ENCODE results near the gene LRRTM4. TPM values are rescaled to one million over a fixed set of nuclear protein-coding genes. Genes with fewer than 3 reads are reported as not detected.

Gene LRRTM4
- total RNA-seq, 4 donors from 2014 or later, result 0.27 to 0.32 TPM; not detected in 2

DNA sequence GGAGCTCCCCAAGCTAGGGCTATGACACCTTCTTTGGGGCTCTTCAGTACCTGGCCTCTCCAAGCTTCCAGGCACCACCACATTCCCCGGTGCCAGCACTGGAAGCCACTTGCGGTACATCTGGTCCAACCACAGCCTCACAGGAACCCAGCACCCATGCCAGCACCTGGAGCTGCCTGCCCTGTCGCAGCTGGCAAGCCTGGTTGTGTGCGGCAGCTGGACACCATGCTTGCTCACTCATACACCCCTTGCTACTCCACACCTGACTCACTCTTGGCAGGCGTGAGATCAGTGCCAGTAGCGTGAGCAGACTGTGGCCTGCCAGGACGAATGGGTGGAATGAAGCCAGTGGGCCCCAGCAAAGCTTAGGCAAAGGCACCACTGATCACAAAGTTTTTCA is 34.0 kb downstream of the LRRTM4 start:
- no peaks in the 10 kb centered on the region for H3K4me1 ChIP-seq
- no peaks in the 10 kb centered on the region for H3K27me3 ChIP-seq
- intact Hi-C loops (cut with DNase I; ENCODE audit: low total_unique reads) (no loop called here), in situ Hi-C loops (cut with MboI; ENCODE audit: low pct_ligation_motif_present in 1 of 4, low pct_unique_long_range_greater_than_20kb in 1 of 4, low sequenced_read_pairs in 3 of 4) (no loop called here)
- TF ChIP-seq POLR2AphosphoS5 (IDR thresholded peaks at IDR 0.05) (no peak), POLR2A (IDR thresholded peaks at IDR 0.05) (no peak), EP300 (IDR thresholded peaks at IDR 0.05; ENCODE audit: low read depth) (no peak)
- TF ChIP-seq, protein P1, sequence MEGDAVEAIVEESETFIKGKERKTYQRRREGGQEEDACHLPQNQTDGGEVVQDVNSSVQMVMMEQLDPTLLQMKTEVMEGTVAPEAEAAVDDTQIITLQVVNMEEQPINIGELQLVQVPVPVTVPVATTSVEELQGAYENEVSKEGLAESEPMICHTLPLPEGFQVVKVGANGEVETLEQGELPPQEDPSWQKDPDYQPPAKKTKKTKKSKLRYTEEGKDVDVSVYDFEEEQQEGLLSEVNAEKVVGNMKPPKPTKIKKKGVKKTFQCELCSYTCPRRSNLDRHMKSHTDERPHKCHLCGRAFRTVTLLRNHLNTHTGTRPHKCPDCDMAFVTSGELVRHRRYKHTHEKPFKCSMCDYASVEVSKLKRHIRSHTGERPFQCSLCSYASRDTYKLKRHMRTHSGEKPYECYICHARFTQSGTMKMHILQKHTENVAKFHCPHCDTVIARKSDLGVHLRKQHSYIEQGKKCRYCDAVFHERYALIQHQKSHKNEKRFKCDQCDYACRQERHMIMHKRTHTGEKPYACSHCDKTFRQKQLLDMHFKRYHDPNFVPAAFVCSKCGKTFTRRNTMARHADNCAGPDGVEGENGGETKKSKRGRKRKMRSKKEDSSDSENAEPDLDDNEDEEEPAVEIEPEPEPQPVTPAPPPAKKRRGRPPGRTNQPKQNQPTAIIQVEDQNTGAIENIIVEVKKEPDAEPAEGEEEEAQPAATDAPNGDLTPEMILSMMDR (IDR thresholded peaks at IDR 0.05), result no peak
- H3K27ac ChIP-seq, result no peak overlapping the region
- WGBS, 2 donors (ENCODE audit: low coverage in 1 of 2), result 91% methylated on average over 7 of the region's 7 CpGs; no CpG with 5 or more reads in 1 of the 2 donors
- no peaks in the 10 kb centered on the region for H3K36me3 ChIP-seq
- no peak for DNase-seq
- no peak overlapping the region for H3K4me3 ChIP-seq
- no peaks in the 10 kb centered on the region for H3K9me3 ChIP-seq

DNA sequence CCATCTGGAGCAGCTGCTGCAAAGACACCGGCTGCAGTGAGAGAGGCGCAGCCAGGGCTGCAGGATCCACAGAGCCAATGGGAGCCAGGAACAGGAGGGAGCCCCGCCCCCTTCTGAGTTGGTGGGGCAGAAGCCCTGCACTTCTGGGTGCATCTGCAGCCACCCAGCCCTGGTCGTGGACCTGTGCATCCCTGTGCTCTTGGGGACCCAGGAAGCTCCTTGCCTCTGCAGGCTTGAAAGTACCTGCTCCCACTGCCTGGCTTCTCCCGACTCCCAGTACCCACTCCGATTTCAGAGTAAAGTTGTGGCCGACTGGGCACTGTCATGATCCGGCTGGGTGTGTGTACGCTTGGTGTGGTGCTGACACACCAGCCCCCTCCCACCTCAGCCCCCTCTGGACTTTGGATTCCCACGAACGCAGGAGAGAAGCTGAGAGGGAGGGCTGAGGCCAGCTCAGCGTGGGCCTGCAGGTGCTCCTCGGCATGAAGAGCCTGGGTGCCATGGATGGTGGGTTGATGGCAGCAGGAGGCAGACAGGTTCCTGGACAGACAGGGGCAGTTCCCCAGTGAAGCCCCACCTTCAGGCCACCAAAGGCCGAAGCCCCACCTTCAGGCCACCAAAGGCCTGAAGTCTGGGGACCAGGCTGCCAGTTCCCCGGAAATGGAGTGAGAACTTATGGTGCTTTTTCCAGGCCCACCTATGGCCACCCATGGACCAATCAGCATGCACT is 34.9 kb downstream of the LRRTM4 start:
- Histone ChIP-seq H3K4me1 (no peaks in the 10 kb centered on the region), H3K4me3 (no peak overlapping the region), H3K36me3 (no peaks in the 10 kb centered on the region), H3K27ac (no peak overlapping the region), H3K27me3 (no peaks in the 10 kb centered on the region), H3K9me3 (no peaks in the 10 kb centered on the region)
- no peak for DNase-seq
- 73 to 76% methylated on average over 3 to 15 of the region's 15 CpGs for WGBS, 2 donors (ENCODE audit: low coverage in 1 of 2)
- in situ Hi-C loops (cut with MboI; ENCODE audit: low pct_ligation_motif_present in 1 of 4, low pct_unique_long_range_greater_than_20kb in 1 of 4, low sequenced_read_pairs in 3 of 4), result no loop called here
- intact Hi-C loops (cut with DNase I; ENCODE audit: low total_unique reads), result no loop called here
- TF ChIP-seq POLR2AphosphoS5 (IDR thresholded peaks at IDR 0.05), result no peak
- TF ChIP-seq EP300 (IDR thresholded peaks at IDR 0.05; ENCODE audit: low read depth), result no peak
- no peak for TF ChIP-seq POLR2A (IDR thresholded peaks at IDR 0.05)
- TF ChIP-seq, protein P1 (IDR thresholded peaks at IDR 0.05), result no peak

DNA sequence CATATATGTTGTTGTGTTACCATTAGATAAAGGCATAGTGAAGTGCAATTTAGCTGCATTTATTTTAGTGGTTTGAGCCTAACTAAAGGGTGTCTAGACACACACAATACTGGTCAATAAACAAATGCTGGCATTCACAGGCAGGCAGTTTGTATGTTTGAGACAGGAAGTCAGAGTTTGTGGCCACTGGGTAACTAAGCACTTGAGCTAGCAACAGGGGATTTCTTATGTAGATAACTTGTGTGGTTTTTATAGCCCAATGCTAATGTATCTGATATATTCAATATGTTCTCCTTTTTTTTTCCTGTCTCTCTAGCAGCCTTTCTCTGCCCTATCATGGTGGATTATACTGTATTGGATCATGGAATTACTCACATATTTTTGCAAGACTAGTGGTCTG is 38.1 kb downstream of the LRRTM4 start:
- intact Hi-C loops (cut with DNase I; ENCODE audit: low total_unique reads), result no loop called here
- Histone ChIP-seq H3K4me3 (no peak overlapping the region), H3K4me1 (no peaks in the 10 kb centered on the region), H3K27me3 (no peaks in the 10 kb centered on the region), H3K36me3 (no peaks in the 10 kb centered on the region), H3K9me3 (no peaks in the 10 kb centered on the region), H3K27ac (no peak overlapping the region)
- TF ChIP-seq EP300 (IDR thresholded peaks at IDR 0.05; ENCODE audit: low read depth) (no peak), POLR2A (IDR thresholded peaks at IDR 0.05) (no peak)
- in situ Hi-C loops (cut with MboI; ENCODE audit: low pct_ligation_motif_present in 1 of 4, low pct_unique_long_range_greater_than_20kb in 1 of 4, low sequenced_read_pairs in 3 of 4), result no loop called here
- no peak for DNase-seq

DNA sequence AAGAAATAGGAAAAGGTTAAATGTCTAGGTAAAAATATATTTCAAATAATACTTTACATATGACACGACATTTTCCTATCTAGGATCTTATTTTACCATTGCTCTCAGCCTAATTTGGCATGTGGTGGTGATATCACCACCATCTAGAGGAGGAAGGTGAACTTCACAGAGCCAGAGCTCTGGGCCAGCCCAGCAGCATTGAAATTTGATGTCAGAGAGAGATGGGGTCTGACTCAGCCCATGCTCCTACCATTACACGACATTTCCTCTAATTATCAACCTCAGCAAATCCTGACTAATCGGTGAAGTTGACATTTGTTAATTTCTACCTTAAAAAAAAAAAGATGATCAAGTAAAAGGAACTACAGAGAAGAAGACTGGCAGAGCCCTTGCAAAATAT is 42.3 kb downstream of the LRRTM4 start:
- TF ChIP-seq, protein P1 (IDR thresholded peaks at IDR 0.05), result no peak
- no peak for TF ChIP-seq EP300 (IDR thresholded peaks at IDR 0.05; ENCODE audit: low read depth)
- TF ChIP-seq POLR2A (IDR thresholded peaks at IDR 0.05), result no peak
- TF ChIP-seq POLR2AphosphoS5 (IDR thresholded peaks at IDR 0.05), result no peak
- peaks cover 0 to 4% of the 10 kb centered on the region in 2 donors for H3K9me3 ChIP-seq
- no peaks in the 10 kb centered on the region for H3K36me3 ChIP-seq
- no peak overlapping the region for H3K4me3 ChIP-seq
- no peak for DNase-seq
- intact Hi-C loops (cut with DNase I; ENCODE audit: low total_unique reads) (no loop called here), in situ Hi-C loops (cut with MboI; ENCODE audit: low pct_ligation_motif_present in 1 of 4, low pct_unique_long_range_greater_than_20kb in 1 of 4, low sequenced_read_pairs in 3 of 4) (no loop called here)
- H3K27me3 ChIP-seq, result no peaks in the 10 kb centered on the region
- H3K27ac ChIP-seq, result no peak overlapping the region
- H3K4me1 ChIP-seq, result no peaks in the 10 kb centered on the region
- whole genome bisulfite sequencing, 2 donors (ENCODE audit: low coverage in 1 of 2), result 47 to 66% methylated on average over 3 of the region's 3 CpGs

DNA sequence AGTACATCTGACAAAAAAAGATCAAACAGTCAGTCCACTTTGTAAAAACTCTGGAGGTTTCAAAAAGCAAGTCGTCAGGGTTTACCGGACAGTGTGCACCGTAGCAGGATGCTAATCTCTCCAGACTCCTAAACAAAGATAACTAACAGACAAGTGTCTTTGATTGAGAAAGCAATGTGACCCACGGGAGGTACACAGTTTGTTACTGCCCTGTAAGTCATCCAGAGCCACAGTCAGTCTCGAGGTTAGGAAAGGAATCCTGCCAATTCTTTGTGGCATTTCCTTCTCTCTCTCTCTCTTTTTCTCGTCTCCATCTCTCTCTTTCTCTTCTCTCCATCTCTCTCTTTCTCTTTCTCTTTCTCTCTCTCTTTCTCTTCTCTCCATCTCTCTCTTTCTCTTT is 42.8 kb downstream of the LRRTM4 start:
- Histone ChIP-seq H3K9me3 (peaks cover 0 to 4% of the 10 kb centered on the region in 2 donors), H3K4me3 (no peak overlapping the region), H3K27ac (no peak overlapping the region), H3K36me3 (no peaks in the 10 kb centered on the region), H3K4me1 (no peaks in the 10 kb centered on the region), H3K27me3 (no peaks in the 10 kb centered on the region)
- TF ChIP-seq EP300 (IDR thresholded peaks at IDR 0.05; ENCODE audit: low read depth) (no peak), POLR2A (IDR thresholded peaks at IDR 0.05) (no peak), POLR2AphosphoS5 (IDR thresholded peaks at IDR 0.05) (no peak)
- TF ChIP-seq, protein P1 (IDR thresholded peaks at IDR 0.05), result no peak
- 18 to 21% methylated on average over 5 to 6 of the region's 6 CpGs for WGBS, 2 donors (ENCODE audit: low coverage in 1 of 2)
- DNase-seq, result no peak
- in situ Hi-C loops (cut with MboI; ENCODE audit: low pct_ligation_motif_present in 1 of 4, low pct_unique_long_range_greater_than_20kb in 1 of 4, low sequenced_read_pairs in 3 of 4) (no loop called here), intact Hi-C loops (cut with DNase I; ENCODE audit: low total_unique reads) (no loop called here)

Measured in transverse colon (tissue), 4 donors.